Endothelial cell of umbilical vein (primary cell): Measurements from ENCODE around the gene CXCR3. TPM values are rescaled to one million over a fixed set of nuclear protein-coding genes. Genes with fewer than 3 reads are reported as not detected.

Source experiments
- BruUV-seq: library from RNA; stranded (reverse); fragments of 400-500 nt; replicated peaks from 2 replicates; lab custom pipeline; 2021; lab: Mats Ljungman, UMichigan
- CTCF ChIA-PET: fragments of 300-600, 350-600 bp; sonication (Branson Sonifier 250); formaldehyde crosslinking; loops from one replicate; lab custom pipeline; 2021; ENCODE audit warnings: antibody characterized with exemption, inconsistent platforms; lab: Charles Lee
- POLR2A ChIA-PET: fragments of 300-600, 350-600 bp; sonication (Branson Sonifier 250); formaldehyde crosslinking; loops from one replicate; lab custom pipeline; 2021; ENCODE audit warnings: antibody characterized with exemption, inconsistent platforms; lab: Charles Lee
- DNase-seq: peaks from one replicate; pipeline ENCODE4 v3.0.0-alpha.2; 2011; ENCODE audit warnings: low read depth, low spot score
- FAIRE-seq: peaks from 2 replicates; lab custom pipeline; 2011; peaks lifted over from hg19 to GRCh38; lab: Jason Lieb, UNC
- H2AFZ ChIP-seq: 2 replicates; pipeline ENCODE4 v1.6.0; 2012; ENCODE audit warnings: low read depth, low read length, control low read depth, inconsistent platforms
- H3K27ac ChIP-seq: 2 replicates; pipeline ENCODE4 v1.5.1; 2011; ENCODE audit warnings: low read depth, mild to moderate bottlenecking, control low read depth, low read length, moderate library complexity; ENCODE audit not compliant: insufficient read depth
- H3K27me3 ChIP-seq, 2 experiments: 2 replicates each; pipeline versions ENCODE4 v1.6.0 to v1.6.1; 2011; ENCODE audit warnings: low read length in 2 of 2, mixed read lengths in 1 of 2; ENCODE audit not compliant: control insufficient read depth in 2 of 2, insufficient read depth in 2 of 2
- H3K36me3 ChIP-seq, 2 experiments: 2 replicates in 1 of 2; 3 replicates in 1 of 2; pipeline ENCODE4 v1.5.1; 2011; ENCODE audit warnings: low read length in 2 of 2, mild to moderate bottlenecking in 1 of 2, moderate library complexity in 1 of 2; ENCODE audit not compliant: control insufficient read depth in 2 of 2, insufficient read depth in 2 of 2; ENCODE audit errors: extremely low read depth in 1 of 2
- H3K4me1 ChIP-seq: 3 replicates; pipeline ENCODE4 v1.5.1; 2011; ENCODE audit warnings: mild to moderate bottlenecking, low read length; ENCODE audit not compliant: control insufficient read depth, insufficient read depth; ENCODE audit errors: extremely low read depth
- H3K4me2 ChIP-seq: 2 replicates; pipeline ENCODE4 v1.6.1; 2011; ENCODE audit warnings: low read length, control low read depth, mixed read lengths; ENCODE audit not compliant: insufficient read depth
- H3K4me3 ChIP-seq, 3 experiments: fragments of 200-600 bp in 1 of 3; sonication (generic), shearing (Covaris generic) in 1 of 3; replicated peaks in 1 of 3; 2 replicates each; pipeline ENCODE4 v1.5.1; 2011 to 2016; ENCODE audit warnings: control low read depth in 3 of 3, low read length in 3 of 3, mild to moderate bottlenecking in 2 of 3, inconsistent platforms in 1 of 3, low read depth in 1 of 3, moderate library complexity in 1 of 3; ENCODE audit not compliant: insufficient read depth in 1 of 3
- H3K79me2 ChIP-seq: 2 replicates; pipeline ENCODE4 v1.6.0; 2012; ENCODE audit warnings: low read length, inconsistent platforms; ENCODE audit not compliant: control insufficient read depth, insufficient read depth
- H3K9ac ChIP-seq: replicated peaks from 2 replicates; pipeline ENCODE3; 2011; ENCODE audit warnings: low read length, control low read depth; ENCODE audit not compliant: insufficient read depth; ENCODE audit errors: extremely low read depth
- H3K9me1 ChIP-seq: replicated peaks from 3 replicates; pipeline ENCODE4 v1.6.0; 2011; ENCODE audit warnings: mild to moderate bottlenecking, low read length; ENCODE audit not compliant: control insufficient read depth, insufficient read depth; ENCODE audit errors: extremely low read depth
- H3K9me3 ChIP-seq: replicated peaks from 2 replicates; pipeline ENCODE4 v1.5.1; 2012; ENCODE audit warnings: low read length, inconsistent platforms; ENCODE audit not compliant: control insufficient read depth, insufficient read depth
- H4K20me1 ChIP-seq: replicated peaks from 2 replicates; pipeline ENCODE3; 2011; ENCODE audit warnings: mild to moderate bottlenecking, low read length; ENCODE audit not compliant: control insufficient read depth, insufficient read depth; ENCODE audit errors: extremely low read depth
- CTCF ChIP-seq, 2 donors: IDR thresholded peaks; 1 replicate in 1 of 2; 2 replicates in 1 of 2; pipeline ENCODE4 v1.5.1; 2011; ENCODE audit warnings: low read length in 2 of 2, mild to moderate bottlenecking in 2 of 2, moderate library complexity in 2 of 2, control low read depth in 1 of 2, inconsistent platforms in 1 of 2, low read depth in 1 of 2; ENCODE audit not compliant: insufficient read depth in 1 of 2; ENCODE audit errors: extremely low read depth in 1 of 2
- EZH2 ChIP-seq: IDR thresholded peaks from 2 replicates; pipeline ENCODE4 v1.6.1; 2012; ENCODE audit warnings: borderline replicate concordance, low read depth, mild to moderate bottlenecking, moderate library complexity, low read length, inconsistent platforms; ENCODE audit not compliant: severe bottlenecking
- FOS ChIP-seq: IDR thresholded peaks from 2 replicates; pipeline ENCODE4 v1.6.1; 2011; ENCODE audit warnings: mild to moderate bottlenecking, low read length, moderate library complexity, borderline replicate concordance; ENCODE audit not compliant: insufficient read depth
- GATA2 ChIP-seq: IDR thresholded peaks from 2 replicates; pipeline ENCODE4 v1.7.0; 2011; ENCODE audit warnings: low read depth, mild to moderate bottlenecking, moderate library complexity, mixed read lengths, low read length; ENCODE audit not compliant: insufficient read length, insufficient read depth
- JUN ChIP-seq: IDR thresholded peaks from 2 replicates; pipeline ENCODE4 v1.6.1; 2011; ENCODE audit warnings: borderline replicate concordance, low read depth; ENCODE audit not compliant: insufficient read length, insufficient read depth
- MAX ChIP-seq: IDR thresholded peaks from 2 replicates; pipeline ENCODE4 v1.6.1; 2011; ENCODE audit not compliant: insufficient read depth, insufficient read length
- MYC ChIP-seq: IDR thresholded peaks from one replicate; pipeline ENCODE4 v1.6.1; 2011; ENCODE audit warnings: mild to moderate bottlenecking, low read depth, low read length
- POLR2A ChIP-seq: IDR thresholded peaks from 2 replicates; pipeline ENCODE4 v1.6.1; 2012; ENCODE audit warnings: low read depth, mild to moderate bottlenecking, control low read depth, low read length
- POLR2AphosphoS5 ChIP-seq: IDR thresholded peaks from 2 replicates; pipeline ENCODE4 v1.6.1; 2012; ENCODE audit warnings: low read depth, mild to moderate bottlenecking, control low read depth, low read length, moderate library complexity; ENCODE audit not compliant: insufficient read depth
- dilution Hi-C: fragments of 300-500 bp; cut with MboI; formaldehyde crosslinking; loops from one replicate; pipeline ENCODE4 v1.15.0; 2019; ENCODE audit warnings: low sequenced_read_pairs; ENCODE audit not compliant: extremely low pct_ligation_motif_present
- intact Hi-C: fragments of 100-400 bp; cut with micrococcal nuclease; formaldehyde crosslinking; loops from one replicate; pipeline ENCODE4 v1.10.0; 2022
- polyA plus RNA-seq, 4 experiments: library from polyadenylated mRNA; depleted of rRNA in 3 of 4; stranded (reverse) in 3 of 4; unstranded in 1 of 4; fragments of >200 nt; gene quantifications; 2 replicates each; pipeline versions ENCODE4 v1.2.1 to v1.2.3, GENCODE V29; 2011 to 2012; ENCODE audit warnings: missing spikeins in 1 of 4
- total RNA-seq: library from RNA; stranded (reverse); gene quantifications from 2 replicates; pipeline ENCODE4 v1.2.3, GENCODE V29; 2021

CXCR3 gene
- total and polyA plus RNA-seq, 2 donors (not counting 3 experiments of a cell fraction or from before 2014, with no cell fraction given), result not detected

- H3K36me3 ChIP-seq, result peaks cover under 1 to 11% of the 10 kb centered on the region in 2 experiments
- TF ChIP-seq MYC (no peak), EZH2 (no peak), POLR2A (no peak), CTCF (IDR thresholded peaks at IDR 0.05; ENCODE audit: extremely low read depth in 1 of 2, insufficient read depth in 1 of 2, low read depth in 1 of 2, low read length in 2 of 2) (no peak), FOS (no peak), MAX (no peak), JUN (no peak), POLR2AphosphoS5 (no peak), GATA2 (no peak)
- POLR2A ChIA-PET, result interaction anchor here (0.6 kb wide), 1 partner anchor 26 kb away, joined by 6 read pairs; no protein-coding TSS in a partner anchor
- H3K79me2 ChIP-seq, result no peaks in the 10 kb centered on the region
- peaks cover 6% of the 10 kb centered on the region for H3K4me1 ChIP-seq
- no peak within 1 kb of the TSS for H3K4me3 ChIP-seq
- BruUV-seq, result no TSS peak
- intact Hi-C loops, result no loop called here
- CTCF ChIA-PET, result no interaction called here
- no peak within 1 kb of the TSS for H3K4me2 ChIP-seq
- H3K9me1 ChIP-seq, result no peaks in the 10 kb centered on the region
- no peaks in the 10 kb centered on the region for H4K20me1 ChIP-seq
- no peak within 1 kb of the TSS for H3K9ac ChIP-seq
- FAIRE-seq, result no peak
- no peak within 1 kb of the TSS for H3K27ac ChIP-seq
- no peaks in the 10 kb centered on the region for H3K9me3 ChIP-seq
- dilution Hi-C loops, result no loop called here
- no peak within 1 kb of the TSS for H2AFZ ChIP-seq
- no peak for DNase-seq
- H3K27me3 ChIP-seq, result no peaks in the 10 kb centered on the region
Measured at GRCh38 chrX:71578253-71579135, 39.8 kb downstream of the CXCR3 start, which contains the start of gene GCNA. GCNA (plus strand) TSS chrX:71578437; CDS start chrX:71580822, 2,385 bp downstream.
